Lower leg skin (tissue), 4 donors: Measurements from ENCODE around the gene CCNI. TPM values are rescaled to one million over a fixed set of nuclear protein-coding genes. Genes with fewer than 3 reads are reported as not detected.
"Not testable (repeated sequence)": the region's sequence is repeated elsewhere in the genome, so short reads cannot be mapped to it uniquely, and the experiment has no call there.

ENCODE experiments used
- DNase-seq, 2 donors: peaks; one replicate each; pipeline ENCODE4 v3.0.0-alpha.2; 2019; ENCODE audit warnings: low spot score in 2 of 2
- H3K4me3 ChIP-seq: fragments of 200-600 bp; sonication (generic); 2 replicates; pipeline ENCODE4 v1.5.1; 2017; ENCODE audit warnings: mild to moderate bottlenecking, low read depth; ENCODE audit not compliant: poor library complexity, severe bottlenecking
- POLR2A ChIP-seq, 2 donors: fragments of 450-650 bp; IDR thresholded peaks; one replicate each; pipeline ENCODE4 v1.6.1; 2016 to 2017; ENCODE audit warnings: antibody characterized with exemption in 2 of 2, mild to moderate bottlenecking in 1 of 2, moderate library complexity in 1 of 2
- WGBS, 2 donors: methylation state at CpG; one replicate each; pipeline ENCODE4 v1.1.5; 2018; 5-methylcytosine and 5-hydroxymethylcytosine counted together
- intact Hi-C: fragments of 100-400 bp; cut with DNase I; formaldehyde crosslinking; loops from one replicate; pipeline ENCODE4 v1.15.0; 2023; ENCODE audit warnings: low total_unique reads
- total RNA-seq, 4 donors: library from RNA; depleted of rRNA; stranded (reverse); fragments of >200 nt; gene quantifications; one replicate each; pipeline ENCODE4 v1.1.0, GENCODE V29; 2016
- TF ChIP-seq, protein P1 (sequence below), 3 donors: fragments of 450-650 bp; IDR thresholded peaks; one replicate each; pipeline ENCODE4 v1.5.1; 2016; ENCODE audit warnings: antibody characterized with exemption in 3 of 3, mild to moderate bottlenecking in 3 of 3, moderate library complexity in 2 of 3

CCNI gene
- total RNA-seq, 4 donors from 2014 or later = 155 to 208 (median 178) TPM

GRCh38 chr4:77035153-77035552 is 40.6 kb downstream of the CCNI start:
- no peak overlapping the region for H3K4me3 ChIP-seq
- 88 to 100% methylated on average over 1 of the region's 1 CpG for WGBS, 2 donors
- intact Hi-C loops = no loop called here
- TF ChIP-seq POLR2A (IDR thresholded peaks at IDR 0.05) = no peak
- TF ChIP-seq, protein P1, sequence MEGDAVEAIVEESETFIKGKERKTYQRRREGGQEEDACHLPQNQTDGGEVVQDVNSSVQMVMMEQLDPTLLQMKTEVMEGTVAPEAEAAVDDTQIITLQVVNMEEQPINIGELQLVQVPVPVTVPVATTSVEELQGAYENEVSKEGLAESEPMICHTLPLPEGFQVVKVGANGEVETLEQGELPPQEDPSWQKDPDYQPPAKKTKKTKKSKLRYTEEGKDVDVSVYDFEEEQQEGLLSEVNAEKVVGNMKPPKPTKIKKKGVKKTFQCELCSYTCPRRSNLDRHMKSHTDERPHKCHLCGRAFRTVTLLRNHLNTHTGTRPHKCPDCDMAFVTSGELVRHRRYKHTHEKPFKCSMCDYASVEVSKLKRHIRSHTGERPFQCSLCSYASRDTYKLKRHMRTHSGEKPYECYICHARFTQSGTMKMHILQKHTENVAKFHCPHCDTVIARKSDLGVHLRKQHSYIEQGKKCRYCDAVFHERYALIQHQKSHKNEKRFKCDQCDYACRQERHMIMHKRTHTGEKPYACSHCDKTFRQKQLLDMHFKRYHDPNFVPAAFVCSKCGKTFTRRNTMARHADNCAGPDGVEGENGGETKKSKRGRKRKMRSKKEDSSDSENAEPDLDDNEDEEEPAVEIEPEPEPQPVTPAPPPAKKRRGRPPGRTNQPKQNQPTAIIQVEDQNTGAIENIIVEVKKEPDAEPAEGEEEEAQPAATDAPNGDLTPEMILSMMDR (IDR thresholded peaks at IDR 0.05) = no peak
- DNase-seq = no peak

- 77 to 84% methylated on average over 5 of the region's 5 CpGs for WGBS, 2 donors
- H3K4me3 ChIP-seq = no peak overlapping the region
- intact Hi-C loops = no loop called here
- no peak for DNase-seq
- TF ChIP-seq POLR2A (IDR thresholded peaks at IDR 0.05) = no peak
- TF ChIP-seq, protein P1 (IDR thresholded peaks at IDR 0.05) = no peak
Observed at GRCh38 chr4:77031544-77031943, 44.2 kb downstream of the CCNI start.

GRCh38 chr4:77029757-77030156 is 46.0 kb downstream of the CCNI start:
- H3K4me3 ChIP-seq, intact Hi-C loops, DNase-seq: not testable (repeated sequence)
- WGBS, 2 donors = 96 to 98% methylated on average over 7 of the region's 7 CpGs

DNA sequence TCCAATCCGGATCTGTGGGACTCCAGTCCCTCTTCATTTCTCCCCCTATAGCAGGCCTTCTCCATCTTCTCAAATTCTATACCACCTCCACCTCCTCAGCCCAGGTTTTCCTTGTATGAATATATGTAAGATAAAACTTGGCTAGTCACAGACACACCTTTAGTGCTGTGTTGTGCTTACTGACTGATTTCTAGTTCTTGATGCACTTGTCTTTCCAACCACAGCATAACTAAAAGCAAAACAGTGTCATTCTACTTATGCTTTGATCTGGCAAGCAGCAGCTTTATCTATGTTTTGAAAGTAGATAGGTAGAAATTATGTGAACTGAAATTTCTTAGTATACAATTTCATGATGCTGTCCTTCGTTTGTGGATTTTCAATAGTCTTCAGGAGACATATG is 47.5 kb downstream of the CCNI start:
- no peak overlapping the region for H3K4me3 ChIP-seq
- no peak for DNase-seq
- intact Hi-C loops = no loop called here
- no peak for TF ChIP-seq POLR2A (IDR thresholded peaks at IDR 0.05)
- TF ChIP-seq, protein P1 (IDR thresholded peaks at IDR 0.05) = no peak
- 76 to 100% methylated on average over 2 of the region's 2 CpGs for WGBS, 2 donors

DNA sequence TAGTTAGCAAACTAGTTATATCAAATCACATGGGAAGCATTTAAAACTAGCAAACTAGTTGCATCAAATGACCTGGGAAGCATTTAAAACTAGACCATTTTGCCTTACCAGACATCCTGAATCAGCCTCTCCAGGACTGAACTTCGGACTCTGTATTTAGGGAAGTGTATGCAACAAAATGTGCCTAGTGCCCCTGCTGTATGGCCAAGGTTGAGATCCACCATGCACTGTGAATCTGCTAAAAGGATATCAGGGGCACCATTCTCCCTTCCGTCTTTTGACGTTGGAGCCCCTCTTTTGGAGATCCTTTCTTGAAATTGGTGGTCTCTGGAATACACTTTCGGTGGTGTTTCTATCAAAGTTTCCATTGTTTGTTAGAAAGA is 49.5 kb downstream of the CCNI start:
- intact Hi-C loops = no loop called here
- H3K4me3 ChIP-seq = no peak overlapping the region
- DNase-seq = no peak
- 97% methylated on average over 4 of the region's 4 CpGs for WGBS, 2 donors
- no peak for TF ChIP-seq POLR2A (IDR thresholded peaks at IDR 0.05)
- TF ChIP-seq, protein P1 (IDR thresholded peaks at IDR 0.05) = no peak

GRCh38 chr4:77025643-77026321 is 50.0 kb downstream of the CCNI start:
- no peak for DNase-seq
- H3K4me3 ChIP-seq = no peak overlapping the region
- intact Hi-C loops = no loop called here
- 85 to 92% methylated on average over 1 of the region's 1 CpG for WGBS, 2 donors
- TF ChIP-seq POLR2A (IDR thresholded peaks at IDR 0.05) = no peak
- TF ChIP-seq, protein P1 (IDR thresholded peaks at IDR 0.05) = no peak
